GM19468 (cell line): ENCODE measurements around the gene OPTC.
"Not testable (repeated sequence)": the region's sequence is repeated elsewhere in the genome, so short reads cannot be mapped to it uniquely, and the experiment has no call there.

Experiments
- ATAC-seq: cut with Tn5 transposase; IDR thresholded peaks from one replicate; pipeline ENCODE4 v1.9.1; 2021; ENCODE audit warnings: mild to moderate bottlenecking, moderate library complexity, moderate number of reproducible peaks; ENCODE audit not compliant: unreplicated experiment; ENCODE audit errors: extremely low read depth

The OPTC gene

DNA sequence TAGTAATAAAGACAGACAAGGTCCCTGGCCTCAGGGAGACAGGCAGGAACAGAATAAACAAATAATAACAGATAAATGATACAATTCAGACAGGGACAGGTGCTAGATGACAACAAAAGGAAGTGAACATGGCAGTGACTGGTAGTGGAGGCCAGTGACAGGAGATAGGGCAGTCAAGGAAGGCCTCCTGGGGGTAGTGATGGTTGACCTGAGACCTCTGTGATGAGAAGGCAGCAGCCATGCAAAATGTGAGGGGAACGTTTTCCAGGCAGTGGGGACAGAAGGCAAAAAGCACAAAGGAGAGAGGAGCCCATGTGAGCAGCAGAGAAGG, 18.5 kb downstream of the OPTC start:
- ATAC-seq: no peak

DNA sequence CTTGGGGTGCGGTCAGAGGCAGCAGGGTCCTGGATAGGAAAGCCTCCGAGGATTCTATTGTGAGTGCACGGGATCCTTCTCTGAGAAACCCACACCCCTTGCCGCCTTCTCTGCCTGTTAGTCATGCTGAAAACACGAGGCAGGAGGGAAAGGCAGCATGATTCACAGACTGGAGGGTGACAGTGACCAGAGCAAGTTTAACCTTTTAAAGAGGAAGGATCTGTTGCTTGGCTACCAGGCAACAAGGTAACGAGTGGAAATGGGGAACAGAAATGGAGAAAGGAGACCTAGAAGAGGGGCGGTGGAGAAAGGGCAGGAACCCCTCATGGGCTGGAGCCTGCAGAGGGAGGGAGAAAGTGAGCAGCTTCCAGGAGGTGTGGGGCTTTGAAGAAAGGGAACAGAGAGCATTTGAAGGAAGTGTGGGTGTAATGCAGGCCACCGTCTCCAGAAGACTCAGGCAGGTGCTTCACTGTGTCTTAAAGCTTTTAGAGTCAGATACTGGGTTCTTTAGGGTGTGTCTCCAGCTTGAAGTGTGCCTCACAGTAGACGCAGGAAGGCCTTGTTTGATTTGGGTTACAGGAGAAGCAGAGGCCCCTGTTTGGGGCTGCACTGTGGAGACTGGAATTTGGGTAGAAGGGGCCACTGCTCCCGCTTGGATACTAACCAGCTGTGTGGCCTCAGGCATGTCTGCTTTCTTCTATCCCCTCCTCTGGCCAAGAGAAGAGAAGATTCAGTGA, 19.1 kb downstream of the OPTC start:
- no peak for ATAC-seq

DNA sequence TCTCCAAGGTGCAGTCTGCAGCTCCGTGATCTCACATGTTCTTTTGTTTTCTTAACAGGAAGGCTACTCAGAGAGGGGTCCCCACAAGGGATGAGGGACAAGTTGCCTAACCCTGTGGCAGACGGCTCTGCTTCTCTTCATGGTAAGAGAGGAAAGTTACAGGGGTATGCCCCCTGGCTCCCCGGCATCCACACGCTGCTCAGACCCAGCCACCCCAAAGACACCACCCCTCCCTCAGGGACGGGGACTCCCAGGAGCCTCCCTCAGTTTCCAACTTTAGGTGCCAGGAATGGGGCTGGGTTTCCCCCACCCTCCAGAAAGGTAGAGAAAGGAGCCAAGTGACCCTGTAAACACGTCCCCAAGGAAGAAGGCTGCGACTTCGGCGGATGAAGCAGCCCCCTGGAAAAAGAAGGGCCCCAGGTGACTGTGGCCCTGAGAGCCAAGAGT, 19.7 kb downstream of the OPTC start:
- ATAC-seq: no peak

DNA sequence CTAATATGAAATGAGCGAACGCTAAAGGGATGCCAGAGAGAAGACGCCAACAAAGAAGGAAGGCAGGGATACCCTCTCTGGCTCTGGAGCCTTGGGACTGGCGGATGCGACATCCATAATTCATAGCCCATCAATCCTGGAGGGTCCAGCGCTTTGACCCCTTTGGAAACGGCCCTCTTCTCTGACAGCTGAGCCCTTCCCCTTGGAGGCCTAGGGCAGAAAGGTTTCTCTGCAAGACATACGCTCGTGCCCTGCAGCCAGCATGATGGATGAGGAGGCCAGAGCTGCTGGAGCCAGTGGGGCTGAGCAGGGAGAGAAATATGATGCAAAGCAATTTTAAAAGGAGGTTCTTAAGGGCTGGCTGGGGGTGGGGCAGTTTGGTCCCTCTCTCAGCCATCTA, 22.2 kb downstream of the OPTC start:
- no peak for ATAC-seq

DNA sequence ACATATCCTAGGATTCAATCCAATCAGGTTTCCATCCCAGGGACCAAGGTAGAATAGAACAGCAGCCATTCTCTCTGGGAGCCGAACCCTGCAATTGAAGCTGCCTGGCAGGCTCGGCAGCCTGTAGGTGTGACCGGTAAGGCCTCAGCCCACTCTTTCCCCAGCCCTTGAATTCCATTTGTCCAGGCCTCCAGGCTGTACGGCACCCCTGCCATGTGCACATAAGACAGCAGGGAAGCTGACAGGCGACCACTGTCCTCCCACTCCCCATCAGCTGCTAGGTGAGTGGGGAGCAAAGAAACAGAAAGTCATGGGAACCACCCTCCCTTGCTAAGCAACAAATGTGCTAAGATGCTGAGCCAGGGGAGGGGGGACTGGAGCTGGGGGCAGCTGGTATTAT, 23.0 kb downstream of the OPTC start:
- no peak for ATAC-seq

DNA sequence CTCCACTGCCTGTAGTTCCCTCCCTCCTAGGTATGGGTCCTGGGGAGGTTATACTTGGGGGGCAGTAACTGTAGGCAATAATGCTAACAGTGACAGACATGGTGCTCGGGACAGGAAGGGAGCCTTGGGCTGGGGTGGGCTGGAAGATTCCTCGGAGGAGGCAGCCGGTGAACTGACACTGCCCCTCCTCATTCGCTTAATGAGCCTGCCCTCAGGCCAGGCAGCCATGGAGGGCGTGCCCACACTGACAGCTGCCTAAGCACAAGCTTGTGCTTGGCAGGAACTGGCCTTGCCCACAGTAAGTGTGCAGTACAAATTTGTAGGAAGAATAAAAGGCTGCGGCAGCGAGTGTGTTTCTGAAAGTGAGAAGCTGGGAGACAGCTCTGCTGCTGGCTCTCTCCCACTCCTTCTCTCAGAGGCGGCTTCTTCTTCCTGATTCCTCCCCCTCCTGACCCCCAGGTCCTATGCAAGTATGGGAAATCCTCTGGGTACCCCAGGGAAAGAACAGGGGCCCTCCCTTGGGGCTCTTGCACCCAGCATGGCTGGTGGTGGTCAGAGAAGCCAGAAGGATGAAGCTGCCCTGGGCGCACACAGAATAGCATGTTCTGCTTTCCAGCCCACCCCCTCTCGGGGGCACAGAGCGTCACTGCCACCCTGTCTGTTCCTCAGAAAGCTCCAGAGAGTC, 23.6 kb downstream of the OPTC start:
- ATAC-seq: no peak

DNA sequence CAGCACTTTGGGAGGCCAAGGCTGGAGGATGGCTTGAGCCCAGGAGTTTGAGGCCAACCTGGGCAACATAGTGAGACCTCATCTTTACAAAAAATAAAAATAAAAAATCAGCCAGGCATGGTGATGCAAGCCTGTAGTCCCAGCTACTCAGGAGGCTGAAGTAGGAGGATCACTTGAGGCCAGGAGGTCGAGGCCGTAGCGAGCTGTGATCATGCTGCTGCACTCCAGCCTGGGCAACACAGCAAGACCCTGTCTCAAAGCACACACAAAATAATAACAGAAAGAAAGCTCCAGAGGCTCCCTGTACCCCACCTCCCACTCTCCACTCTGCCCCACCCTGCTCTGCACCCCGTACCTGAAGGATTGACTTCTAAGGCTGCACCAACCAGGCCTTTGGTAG, 24.2 kb downstream of the OPTC start:
- not testable (repeated sequence) for ATAC-seq

DNA sequence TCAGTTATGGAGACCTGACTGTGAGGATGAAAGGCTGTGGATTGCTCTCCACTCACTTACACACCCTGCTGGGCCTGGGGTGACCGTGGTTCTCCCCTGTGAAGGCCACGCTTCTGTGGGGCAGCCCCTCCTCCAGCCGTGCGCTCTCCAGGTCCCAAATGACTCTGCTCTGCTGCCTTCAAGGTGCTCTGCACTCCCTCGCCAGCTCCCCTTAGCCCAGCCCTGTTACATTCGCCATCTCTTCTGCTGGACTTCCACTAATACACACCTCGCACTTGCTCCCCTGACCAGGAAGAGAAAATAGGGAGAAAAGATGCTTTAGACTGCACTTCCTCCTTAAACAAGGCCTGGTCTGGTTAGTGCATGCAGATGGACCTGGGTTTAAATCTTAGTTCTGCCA, 24.6 kb downstream of the OPTC start:
- ATAC-seq: no peak

DNA sequence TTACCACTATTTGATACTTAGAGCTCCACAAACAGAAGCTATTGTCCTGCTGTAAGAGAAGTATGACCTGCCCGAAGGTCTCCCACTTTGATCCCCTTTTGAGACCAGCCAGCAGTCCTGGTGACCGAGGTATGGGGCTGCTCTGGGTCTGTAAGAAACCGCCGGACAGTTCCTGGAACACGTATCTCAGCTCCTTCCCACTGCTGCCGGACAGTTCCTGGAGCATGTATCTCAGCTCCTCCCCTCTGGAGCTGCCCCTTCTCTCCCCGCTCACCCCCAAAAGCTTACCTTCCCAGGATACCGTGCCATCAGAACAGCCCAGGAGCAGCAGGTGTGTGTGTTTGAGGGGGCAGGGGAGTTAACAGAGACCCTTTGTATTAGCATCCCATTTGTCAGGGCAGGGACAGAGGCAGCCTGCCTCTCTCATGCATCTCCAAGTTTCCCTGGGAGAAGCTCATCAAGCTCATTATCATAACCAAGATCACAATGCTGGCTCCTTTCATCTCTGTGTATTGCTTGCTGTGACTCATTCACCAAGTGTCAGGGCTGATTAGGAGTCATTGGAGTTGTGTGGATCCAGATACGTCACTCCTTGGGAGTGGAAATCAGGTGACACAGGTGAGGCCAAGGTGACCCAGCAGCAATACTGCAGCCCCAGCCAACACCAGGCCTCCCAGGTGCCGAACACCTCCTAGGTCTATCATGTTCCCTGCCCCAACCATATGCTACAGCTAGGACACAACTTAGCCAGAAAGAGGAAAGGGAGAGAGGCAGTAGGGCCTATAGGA, 25.3 kb downstream of the OPTC start:
- ATAC-seq: no peak

DNA sequence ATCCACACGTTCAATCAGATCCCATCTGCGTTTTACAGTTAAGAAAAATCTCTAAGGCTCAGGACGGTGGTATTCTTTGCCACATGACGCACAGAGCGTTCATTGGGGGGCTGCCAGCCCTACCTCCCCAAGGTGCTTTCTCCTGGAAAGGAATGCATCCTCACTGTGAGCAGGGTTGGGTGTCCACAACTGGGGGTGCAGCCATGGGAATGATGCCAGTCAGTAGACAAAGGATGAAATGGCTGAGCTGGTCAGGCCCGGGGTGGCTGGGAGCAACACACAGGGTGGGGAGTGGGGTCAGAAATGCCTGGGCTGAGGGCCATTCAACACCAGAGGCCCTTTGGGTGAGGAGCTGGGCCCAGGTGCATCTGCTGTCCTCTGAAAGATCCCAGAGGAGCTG, 25.9 kb downstream of the OPTC start:
- ATAC-seq: no peak

DNA sequence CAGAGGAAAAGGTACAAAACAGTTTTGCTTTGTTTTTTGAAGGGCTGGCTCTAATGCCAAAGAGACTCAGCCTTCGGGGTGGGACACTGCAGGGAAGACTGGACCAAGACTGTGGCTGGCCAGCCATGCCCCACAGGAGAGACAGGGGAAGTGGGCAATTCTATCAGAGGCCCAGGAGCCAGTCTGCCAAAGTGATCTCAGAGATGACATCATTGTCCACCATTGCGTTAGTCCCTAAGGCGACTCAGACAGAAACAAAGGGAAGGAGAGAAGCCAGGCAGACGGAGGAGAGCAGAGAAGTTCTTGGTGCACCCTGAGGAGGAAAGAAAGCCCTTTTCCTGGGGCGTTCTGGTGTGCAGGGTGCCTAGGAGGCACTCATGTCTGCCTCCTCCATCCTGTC, 26.4 kb downstream of the OPTC start:
- no peak for ATAC-seq

DNA sequence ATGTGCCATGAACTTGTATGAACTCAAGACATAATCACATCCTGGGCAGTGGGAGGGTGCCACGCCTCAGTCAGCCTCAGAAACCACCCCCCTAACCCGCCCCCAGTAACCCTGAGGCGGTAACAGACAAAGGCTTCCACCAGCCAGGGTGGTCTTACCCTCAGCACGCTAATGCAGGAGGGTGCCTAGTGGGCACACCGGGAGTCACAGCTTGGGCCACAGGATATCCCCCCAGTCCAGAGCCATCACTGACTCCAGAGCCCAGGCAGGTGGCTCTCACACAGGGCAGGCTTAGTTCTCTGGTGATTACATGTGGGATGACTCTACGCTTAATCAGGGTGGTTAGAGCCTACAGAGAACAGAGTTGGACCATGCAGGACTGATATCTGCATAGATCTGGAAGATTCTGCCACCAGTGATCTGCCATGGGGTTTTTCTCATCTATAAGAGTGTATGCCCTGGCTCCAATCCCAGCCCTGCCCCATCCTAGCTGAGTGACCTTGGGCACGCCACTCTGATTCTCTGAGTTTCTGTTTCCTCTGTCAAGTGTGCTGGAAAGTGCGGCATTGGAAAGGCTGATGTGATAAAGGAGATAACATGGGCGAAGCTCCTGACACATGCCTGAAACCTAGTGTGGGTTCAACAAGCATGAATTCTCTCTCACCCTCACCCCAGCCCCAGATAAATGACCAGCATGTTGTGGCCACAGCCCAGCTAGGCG, 27.3 kb downstream of the OPTC start:
- ATAC-seq: no peak

DNA sequence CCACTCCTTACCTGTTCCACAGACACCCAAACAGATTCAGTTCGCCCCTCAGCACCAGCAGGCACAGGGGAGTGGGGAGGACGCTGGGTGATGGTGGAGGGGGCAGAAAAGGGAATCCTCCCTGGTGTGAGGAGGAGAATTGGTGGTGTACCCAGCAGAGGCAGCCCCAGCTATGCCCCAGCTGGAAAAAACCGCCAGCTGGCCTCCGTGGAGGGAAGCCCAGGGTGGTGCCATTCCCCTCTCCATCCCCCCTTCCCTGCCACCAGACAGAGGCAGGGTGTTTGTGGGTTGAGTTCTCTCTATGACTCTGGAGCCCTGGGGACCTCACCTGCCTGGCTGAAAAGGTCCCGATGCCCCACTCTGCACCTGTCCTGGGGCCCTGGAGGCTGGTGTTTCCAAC, 27.9 kb downstream of the OPTC start:
- no peak for ATAC-seq

DNA sequence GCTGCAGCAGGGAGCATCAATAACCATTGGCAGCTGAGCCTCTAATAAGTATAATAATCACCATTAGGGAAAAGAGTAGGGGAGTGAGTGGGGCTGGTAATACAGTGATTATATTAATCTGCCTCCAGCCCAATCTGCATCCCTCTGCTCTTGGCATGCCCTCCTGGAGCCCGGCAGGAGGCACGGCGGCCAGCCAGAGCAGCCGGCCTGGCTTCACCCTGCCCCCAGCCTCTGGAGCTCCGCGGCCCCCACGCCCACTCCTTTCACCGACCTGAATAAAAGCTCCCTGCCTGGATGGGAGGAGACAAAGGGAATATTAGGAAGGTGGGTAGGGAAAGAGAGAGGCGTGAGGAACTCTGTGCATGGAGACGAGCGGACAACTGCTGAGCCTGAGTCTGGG, 28.3 kb downstream of the OPTC start:
- ATAC-seq: no peak

DNA sequence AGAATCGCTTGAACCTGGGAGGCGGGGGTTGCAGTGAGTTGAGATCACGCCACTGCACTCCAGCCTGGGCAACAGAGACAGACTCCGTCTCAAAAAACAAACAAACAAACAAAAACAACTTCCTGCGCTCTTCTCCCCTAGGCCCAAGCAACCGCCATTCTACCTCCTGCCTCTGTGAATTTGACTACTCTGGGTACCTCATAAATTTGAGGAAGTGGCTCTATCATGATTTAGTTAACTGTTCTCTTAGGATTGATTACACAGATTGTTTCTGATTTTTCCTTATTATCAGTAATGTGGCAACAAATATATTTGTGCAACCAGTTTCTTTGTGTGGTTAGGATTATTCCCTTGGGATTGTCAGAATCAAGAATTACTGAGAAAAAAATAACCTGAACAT, 29.7 kb downstream of the OPTC start:
- no peak for ATAC-seq

DNA sequence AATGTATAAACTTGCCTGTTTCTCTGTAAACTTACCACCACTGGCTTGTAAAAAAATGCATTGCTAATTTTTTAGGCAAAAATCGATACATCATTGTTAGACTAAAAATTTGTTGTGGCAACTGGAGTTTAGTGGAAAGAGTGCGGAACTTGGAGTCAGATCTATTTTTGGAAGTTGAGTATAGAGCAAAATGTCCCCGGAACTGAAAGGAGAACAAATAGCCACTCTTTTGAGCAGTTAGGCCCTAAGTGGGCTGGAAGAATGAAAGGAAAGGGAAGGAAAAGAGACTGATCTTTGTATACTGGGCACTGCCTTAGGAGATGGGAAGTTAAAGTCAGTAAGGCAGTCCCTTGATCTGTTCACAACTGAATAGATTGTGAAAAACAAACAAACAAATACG, 30.2 kb downstream of the OPTC start:
- ATAC-seq: no peak

DNA sequence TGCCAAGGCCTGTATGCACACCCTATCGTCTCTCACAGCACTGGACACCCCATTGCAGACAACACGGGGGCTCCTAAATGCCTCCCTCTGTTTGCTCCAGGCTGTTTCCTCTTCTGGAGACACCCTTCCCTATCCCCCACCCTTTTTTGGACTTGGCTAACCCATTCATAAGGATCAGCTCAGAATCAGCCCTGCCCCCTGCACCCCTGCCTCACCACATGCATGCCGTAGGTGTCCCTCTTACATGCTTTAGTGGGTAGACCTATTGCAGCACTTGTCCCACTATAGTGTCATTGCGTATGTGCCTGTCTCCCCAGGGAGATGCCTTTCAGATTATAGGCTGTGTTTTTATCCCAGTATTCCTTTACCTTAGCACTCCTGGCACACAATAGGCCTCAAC, 30.9 kb downstream of the OPTC start:
- no peak for ATAC-seq

DNA sequence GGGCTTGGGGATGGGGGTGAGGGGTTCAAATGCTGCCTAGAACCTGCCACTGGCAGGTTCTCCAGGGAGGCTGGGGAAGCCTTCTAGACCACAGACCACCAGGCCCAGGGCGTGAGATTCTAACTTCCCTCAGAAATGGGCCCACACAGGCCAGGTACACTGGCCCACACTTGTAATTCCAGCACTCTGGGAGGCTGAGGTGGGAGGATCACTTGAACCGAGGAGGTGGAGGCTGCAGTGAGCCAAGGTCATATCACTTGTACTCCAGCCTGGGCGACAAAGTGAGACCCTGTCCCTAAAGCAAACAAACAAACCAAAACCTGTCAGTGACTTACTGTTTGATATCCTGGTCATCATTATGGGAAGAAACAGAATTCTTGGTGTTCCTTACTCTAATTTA, 31.7 kb downstream of the OPTC start:
- no peak for ATAC-seq

DNA sequence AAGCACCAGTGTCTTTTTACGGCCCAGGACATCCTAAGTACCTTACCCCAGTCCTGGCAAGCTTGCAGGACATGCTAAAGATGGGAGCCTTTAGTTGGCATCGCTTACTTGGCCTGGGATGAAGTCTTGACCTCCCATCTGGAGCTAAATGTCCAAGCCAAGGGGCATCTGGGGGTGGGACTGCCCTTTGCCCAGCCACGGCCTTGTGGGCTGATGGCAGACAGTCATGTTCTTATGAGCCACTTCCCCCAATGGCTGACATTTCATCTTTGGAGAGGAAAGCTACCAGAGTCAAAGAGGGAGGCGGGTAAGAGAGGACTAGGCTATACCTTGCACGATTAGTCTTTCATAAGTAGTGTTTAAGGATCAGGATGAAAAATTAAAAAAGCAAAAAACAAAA, 32.2 kb downstream of the OPTC start:
- ATAC-seq: no peak

DNA sequence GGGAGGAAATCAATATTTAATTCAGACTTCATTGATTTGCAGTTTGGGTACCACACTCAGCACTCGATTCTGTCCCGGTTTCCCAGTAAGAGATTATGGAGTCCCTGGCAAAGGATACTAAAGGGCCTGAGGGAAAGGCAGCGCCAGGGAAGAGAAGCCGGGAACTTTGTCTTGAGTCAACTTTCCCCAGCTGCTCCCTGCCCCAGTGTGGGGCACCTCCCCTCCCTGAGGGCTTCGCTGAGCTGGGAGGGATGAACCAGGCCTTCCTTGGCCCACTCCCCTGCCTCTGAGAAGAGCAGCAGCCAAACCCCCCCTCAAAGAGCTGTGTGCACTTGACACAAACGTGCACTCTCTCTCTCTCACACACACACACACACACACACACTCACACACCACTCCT, 32.6 kb downstream of the OPTC start:
- ATAC-seq: no peak

DNA sequence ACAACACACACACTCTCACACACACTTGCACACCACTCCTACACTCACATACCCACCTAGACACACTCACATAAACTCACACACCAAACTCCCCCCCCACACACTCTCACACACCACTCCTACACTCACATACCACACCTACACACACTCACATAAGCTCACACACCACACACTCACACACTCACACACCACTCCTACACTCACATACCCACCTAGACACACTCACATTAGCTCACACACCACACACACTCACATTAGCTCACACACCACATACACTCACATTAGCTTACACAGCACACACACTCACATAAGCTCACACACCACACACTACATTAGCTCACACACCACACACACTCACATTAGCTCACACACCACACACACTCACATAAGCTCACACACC, 33.1 kb downstream of the OPTC start:
- no peak for ATAC-seq
